ENCODE results near the gene ZRANB1.

ZRANB1 gene

DNA sequence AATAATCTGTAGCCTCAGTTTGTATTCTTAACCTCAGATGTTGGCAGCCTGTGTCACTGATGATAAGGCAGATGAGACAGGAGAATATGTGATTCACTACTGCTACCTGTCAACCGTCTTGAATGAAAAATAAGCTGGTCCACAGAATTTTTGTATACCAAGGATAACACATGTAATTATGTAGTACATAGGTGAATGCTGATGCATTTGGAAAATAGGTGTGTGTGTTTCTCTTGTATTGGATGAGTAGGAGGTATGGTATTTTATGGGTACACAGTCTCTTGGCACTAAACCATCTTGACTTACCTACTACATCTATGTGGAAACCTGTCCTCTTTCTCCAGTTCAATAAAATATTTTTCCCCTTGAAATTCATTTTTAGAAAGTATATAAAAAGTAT is 20.7 kb upstream of the ZRANB1 start:
- DNase-seq (ENCODE audit: low read depth), result no peak

DNA sequence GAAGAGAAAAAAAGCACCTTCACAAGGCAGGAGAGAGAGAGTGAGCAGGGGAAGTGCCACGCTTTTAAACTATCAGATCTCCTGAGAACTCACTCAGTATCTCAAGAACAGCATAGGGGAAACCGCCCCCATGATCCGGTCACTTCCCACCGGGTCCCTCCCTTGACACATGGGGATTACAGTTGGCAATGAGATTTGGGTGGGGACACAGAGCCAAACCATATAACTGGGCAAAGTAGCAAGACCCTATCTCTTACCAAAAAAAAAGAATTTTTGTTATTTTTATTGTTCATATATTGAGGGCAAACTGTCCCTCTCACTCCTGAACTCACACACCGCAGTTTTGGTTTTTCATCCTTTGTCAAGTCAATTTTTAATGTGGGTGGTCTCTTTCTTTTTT is 18.2 kb upstream of the ZRANB1 start:
- DNase-seq (ENCODE audit: low read depth), result no peak

DNA sequence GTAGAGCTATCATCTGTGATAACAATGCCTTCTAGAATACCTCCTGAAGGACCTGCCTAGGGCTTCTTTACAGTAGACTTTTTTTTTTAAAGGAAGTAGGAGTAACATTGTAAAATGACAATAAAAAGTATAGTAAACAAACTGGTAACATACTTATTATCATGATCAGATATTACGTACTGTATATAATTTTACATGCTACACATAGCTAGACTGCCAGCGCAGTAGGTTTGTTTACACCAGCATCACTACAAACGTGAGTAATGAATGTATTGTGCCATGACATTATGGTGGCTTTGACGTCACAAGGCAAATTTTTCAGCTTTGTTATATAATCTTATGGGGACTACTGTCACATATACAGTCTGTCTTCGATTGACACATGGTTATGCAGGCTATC is 15.4 kb upstream of the ZRANB1 start:
- no peak for DNase-seq (ENCODE audit: low read depth)

GRCh38 chr10:124928087-124928486 is 13.8 kb upstream of the ZRANB1 start:
- no peak for DNase-seq (ENCODE audit: low read depth)

DNA sequence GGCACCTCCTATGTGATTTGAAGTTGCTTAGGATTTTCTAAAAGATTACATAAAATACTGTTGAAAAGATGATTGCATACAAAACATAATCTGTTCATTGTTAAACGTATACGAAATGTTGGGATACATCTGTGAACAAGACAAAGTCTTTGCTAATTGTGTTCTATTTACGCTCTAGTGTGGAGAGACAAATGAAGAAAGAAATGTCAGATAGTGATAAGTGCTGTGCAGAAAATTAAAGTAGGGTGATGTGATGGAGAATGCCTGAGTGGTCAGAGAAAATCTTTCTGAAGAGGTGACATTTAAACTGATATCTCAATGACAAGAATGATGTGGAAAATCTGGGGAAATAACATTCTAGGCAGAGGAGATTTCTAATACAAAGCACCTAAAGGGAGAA is 13.4 kb upstream of the ZRANB1 start:
- DNase-seq (ENCODE audit: low read depth), result no peak

DNA sequence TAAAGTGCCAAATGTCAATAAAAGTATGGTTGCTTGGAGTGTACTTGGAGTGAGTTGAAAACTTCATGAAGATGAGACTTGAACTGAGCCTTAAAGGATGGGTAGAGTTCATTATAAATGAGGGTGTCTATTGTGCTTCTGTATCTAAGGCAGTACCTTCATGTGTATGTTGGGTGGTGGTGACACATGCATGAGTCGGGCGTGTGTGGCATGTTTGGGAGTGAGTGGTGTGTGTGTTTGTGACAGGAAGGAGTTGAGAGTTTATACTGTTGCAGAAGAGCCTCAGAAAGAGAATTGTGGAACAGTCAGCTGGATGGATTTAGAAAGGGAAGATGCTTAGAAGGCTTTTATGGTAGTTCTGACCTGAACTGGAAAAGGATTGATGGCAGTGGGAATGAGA is 6.0 kb upstream of the ZRANB1 start:
- no peak for DNase-seq (ENCODE audit: low read depth)

- no peak for DNase-seq (ENCODE audit: low read depth)
These were observed 5.1 kb upstream of the ZRANB1 start for GRCh38 chr10:124936813-124937212.

- DNase-seq (ENCODE audit: low read depth), result no peak
These were observed 2.6 kb upstream of the ZRANB1 start for GRCh38 chr10:124939290-124939689.

DNA sequence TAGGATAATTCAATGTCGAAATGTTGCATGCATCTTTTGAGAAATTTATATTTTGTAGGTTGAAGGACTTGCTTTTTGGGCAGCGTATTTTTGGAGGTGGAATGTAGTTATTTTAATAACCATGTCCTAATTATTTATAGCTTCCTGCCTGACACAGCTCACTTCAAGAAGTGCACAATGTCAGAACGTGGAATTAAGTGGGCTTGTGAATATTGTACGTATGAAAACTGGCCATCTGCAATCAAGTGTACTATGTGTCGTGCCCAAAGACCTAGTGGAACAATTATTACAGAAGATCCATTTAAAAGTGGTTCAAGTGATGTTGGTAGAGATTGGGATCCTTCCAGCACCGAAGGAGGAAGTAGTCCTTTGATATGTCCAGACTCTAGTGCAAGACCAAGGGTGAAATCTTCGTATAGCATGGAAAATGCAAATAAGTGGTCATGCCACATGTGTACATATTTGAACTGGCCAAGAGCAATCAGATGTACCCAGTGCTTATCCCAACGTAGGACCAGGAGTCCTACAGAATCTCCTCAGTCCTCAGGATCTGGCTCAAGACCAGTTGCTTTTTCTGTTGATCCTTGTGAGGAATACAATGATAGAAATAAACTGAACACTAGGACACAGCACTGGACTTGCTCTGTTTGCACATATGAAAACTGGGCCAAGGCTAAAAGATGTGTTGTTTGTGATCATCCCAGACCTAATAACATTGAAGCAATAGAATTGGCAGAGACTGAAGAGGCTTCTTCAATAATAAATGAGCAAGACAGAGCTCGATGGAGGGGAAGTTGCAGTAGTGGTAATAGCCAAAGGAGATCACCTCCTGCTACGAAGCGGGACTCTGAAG is 620 bp downstream of the ZRANB1 start:
- DNase-seq (ENCODE audit: low read depth), result no peak

DNA sequence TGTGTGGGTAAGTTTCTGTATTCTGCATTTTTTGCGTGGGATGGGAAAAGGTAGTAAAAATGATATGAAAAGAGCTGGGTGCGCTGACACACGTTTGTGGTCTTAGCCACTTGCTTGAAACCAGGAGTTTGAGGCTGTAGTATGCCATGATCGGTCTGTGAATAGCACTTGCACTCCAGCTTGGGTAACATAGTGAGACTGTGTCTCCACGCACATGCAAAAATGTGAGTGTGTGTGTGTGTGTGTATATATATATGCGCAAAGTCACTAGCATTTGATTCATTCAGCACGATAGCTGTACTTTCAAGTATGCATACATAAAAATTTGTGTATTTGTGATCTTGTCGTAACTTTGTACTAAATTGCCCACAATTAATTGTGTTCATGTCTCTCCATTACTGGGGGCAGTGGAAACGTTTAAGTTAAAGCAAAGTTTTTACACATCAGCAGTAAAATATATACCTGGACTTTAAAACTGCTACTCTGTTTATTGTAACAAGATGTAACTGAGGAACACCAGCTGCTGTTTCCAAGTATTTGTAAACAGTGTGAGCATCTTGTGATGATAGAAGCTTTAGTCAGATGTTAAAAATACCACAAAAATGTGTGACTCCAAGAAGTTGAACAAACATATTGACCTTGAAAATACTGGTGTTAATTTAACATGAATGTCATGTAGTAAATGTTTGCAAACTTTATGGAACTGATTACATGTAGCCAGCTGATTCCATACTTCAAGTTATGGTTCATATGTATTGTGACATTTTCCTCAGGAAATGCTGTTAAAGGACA is 1.6 kb downstream of the ZRANB1 start:
- peak; percentile 67 for DNase-seq (ENCODE audit: low read depth)

GRCh38 chr10:124944982-124945381 is 3.1 kb downstream of the ZRANB1 start:
- DNase-seq (ENCODE audit: low read depth), result no peak

- DNase-seq (ENCODE audit: low read depth), result no peak
These were observed 5.0 kb downstream of the ZRANB1 start for GRCh38 chr10:124946945-124947344.

- no peak for DNase-seq (ENCODE audit: low read depth)
These were observed 7.6 kb downstream of the ZRANB1 start for GRCh38 chr10:124949543-124949942.

DNA sequence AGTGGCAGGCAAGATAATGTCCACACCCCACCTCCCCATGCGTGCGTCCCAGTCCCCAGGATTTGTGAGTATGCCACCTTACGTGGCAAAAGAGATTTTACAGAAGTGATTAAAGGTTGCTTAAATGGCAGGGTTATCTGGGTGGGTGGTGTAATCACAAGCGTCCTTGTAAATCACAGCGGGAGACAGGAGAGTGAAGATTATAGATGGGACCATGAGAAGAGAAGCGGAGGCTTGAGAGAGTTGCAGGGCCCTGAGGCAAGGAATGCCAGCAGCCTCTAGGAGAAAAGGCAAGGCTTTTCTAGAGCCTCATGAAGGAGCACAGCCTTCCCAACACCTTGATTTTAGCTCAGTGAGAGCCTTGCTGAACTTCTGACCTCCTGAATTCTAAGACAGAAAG is 10.2 kb downstream of the ZRANB1 start:
- no peak for DNase-seq (ENCODE audit: low read depth)

GRCh38 chr10:124953421-124953820 is 11.5 kb downstream of the ZRANB1 start:
- DNase-seq (ENCODE audit: low read depth), result no peak

- DNase-seq (ENCODE audit: low read depth), result no peak
These were observed 13.3 kb downstream of the ZRANB1 start for GRCh38 chr10:124955243-124955642.

DNA sequence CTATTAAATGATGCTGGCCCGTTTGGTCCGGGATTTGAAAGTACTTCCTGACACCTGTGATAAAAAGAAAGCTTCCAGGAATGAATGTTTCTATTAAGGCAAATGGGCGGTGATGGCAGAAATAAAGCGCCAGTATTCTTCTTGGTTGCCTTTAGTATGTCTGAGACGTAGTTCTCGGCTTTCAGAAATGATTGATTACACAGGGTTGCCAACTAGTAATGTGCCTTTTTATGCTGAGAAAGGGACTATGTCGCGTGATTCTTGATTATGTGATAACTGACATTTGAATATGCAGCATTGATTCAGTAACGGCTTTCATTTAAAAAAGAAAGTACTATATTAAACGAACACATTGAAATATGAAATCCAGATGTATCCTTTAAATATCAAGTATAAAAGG is 13.9 kb downstream of the ZRANB1 start:
- DNase-seq (ENCODE audit: low read depth), result no peak

DNA sequence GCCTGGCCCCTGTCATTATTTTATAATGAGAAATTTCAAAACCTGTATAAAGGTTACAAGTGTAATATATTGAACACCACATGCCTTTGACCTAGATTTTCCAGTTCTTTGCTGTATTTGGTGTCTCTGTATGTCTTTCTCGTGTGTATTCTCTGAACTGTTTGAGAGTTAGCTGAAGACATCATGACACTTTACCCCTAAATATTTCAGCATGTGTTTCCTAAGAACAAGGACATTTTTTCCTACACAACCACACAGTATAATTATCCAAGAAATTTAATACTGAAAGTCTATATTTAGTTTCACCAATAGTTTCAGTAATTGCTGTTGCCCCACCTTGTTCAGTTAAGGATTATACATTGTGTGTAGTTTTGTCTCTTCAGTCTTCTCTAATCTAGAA is 14.8 kb downstream of the ZRANB1 start:
- no peak for DNase-seq (ENCODE audit: low read depth)

- no peak for DNase-seq (ENCODE audit: low read depth)
These were observed 15.6 kb downstream of the ZRANB1 start for GRCh38 chr10:124957404-124957947.

- DNase-seq (ENCODE audit: low read depth), result no peak
These were observed 17.6 kb downstream of the ZRANB1 start for GRCh38 chr10:124959564-124959963.

DNA sequence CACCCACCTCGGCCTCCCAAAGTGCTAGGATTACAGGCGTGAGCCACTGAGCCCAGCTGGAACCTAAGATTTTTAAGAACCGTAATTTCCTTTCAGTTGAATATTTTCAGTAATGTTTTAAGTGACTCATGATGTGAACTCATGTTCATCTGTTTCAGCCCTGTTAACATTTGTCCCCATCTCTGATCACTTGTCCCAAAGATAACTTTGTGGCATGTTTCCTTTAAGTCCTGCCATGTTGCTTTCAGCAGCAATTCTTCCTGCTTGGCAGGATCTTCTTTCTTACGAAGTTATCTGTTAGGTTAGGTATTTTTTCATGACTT is 19.3 kb downstream of the ZRANB1 start:
- DNase-seq (ENCODE audit: low read depth), result no peak

- DNase-seq (ENCODE audit: low read depth), result no peak
These were observed 20.5 kb downstream of the ZRANB1 start for GRCh38 chr10:124962421-124962820.
